Left renal cortex interstitium (tissue), 4 donors: Measurements from ENCODE around the gene TTBK1. TPM values are rescaled to one million over a fixed set of nuclear protein-coding genes. Genes with fewer than 3 reads are reported as not detected.

Source experiments
- DNase-seq, 4 donors: peaks; one replicate each; pipeline ENCODE4 v3.0.0-alpha.2; 2013; ENCODE audit warnings: low read depth in 4 of 4, low spot score in 2 of 4, missing footprints in 1 of 4
- polyA plus RNA-seq, 4 donors: library from polyadenylated mRNA; unstranded; fragments of 120-200 nt; gene quantifications; one replicate each; pipeline ENCODE4 v1.2.1, GENCODE V29; 2013; ENCODE audit not compliant: insufficient read length in 4 of 4

Gene TTBK1
- polyA plus RNA-seq, 4 donors, result 0.25 to 0.55 (median 0.40) TPM

- no peak for DNase-seq
Measured at GRCh38 chr6:43285832-43286231, 42.6 kb downstream of the TTBK1 start.

- DNase-seq, result no peak
Measured at GRCh38 chr6:43286456-43286979, 43.2 kb downstream of the TTBK1 start.

- DNase-seq, result no peak
Measured at GRCh38 chr6:43286980-43287716, 43.9 kb downstream of the TTBK1 start.

GRCh38 chr6:43287717-43288679 is 44.7 kb downstream of the TTBK1 start:
- DNase-seq, result no peak

GRCh38 chr6:43290339-43290904 is 47.1 kb downstream of the TTBK1 start:
- no peak for DNase-seq

GRCh38 chr6:43290905-43291355 is 47.6 kb downstream of the TTBK1 start:
- DNase-seq, result no peak

GRCh38 chr6:43291708-43292107 is 48.4 kb downstream of the TTBK1 start:
- no peak for DNase-seq

- DNase-seq, result no peak
Measured at GRCh38 chr6:43292341-43292740, 49.1 kb downstream of the TTBK1 start.

- no peak for DNase-seq
Measured at GRCh38 chr6:43292763-43293318, 49.6 kb downstream of the TTBK1 start.

- DNase-seq, result no peak
Measured at GRCh38 chr6:43293698-43294097, 50.4 kb downstream of the TTBK1 start.

GRCh38 chr6:43294536-43294935 is 51.3 kb downstream of the TTBK1 start:
- no peak for DNase-seq

- no peak for DNase-seq
Measured at GRCh38 chr6:43295456-43295855, 52.2 kb downstream of the TTBK1 start.

GRCh38 chr6:43296780-43297497 is 53.7 kb downstream of the TTBK1 start:
- no peak for DNase-seq

GRCh38 chr6:43297644-43298564 is 54.6 kb downstream of the TTBK1 start, which contains the start of gene SLC22A7:
TSS of gene SLC22A7 (plus strand) at chr6:43298260. CDS start at chr6:43298359, 99 bp downstream.
- no peak for DNase-seq

GRCh38 chr6:43298565-43299337 is 55.5 kb downstream of the TTBK1 start:
- no peak for DNase-seq

GRCh38 chr6:43299338-43300293 is 56.3 kb downstream of the TTBK1 start:
- DNase-seq, result no peak
